Islet of Langerhans (tissue), 1 donor: Measurements from ENCODE around the gene CFAP77.

Experiments used
- FAIRE-seq: peaks from one replicate; lab custom pipeline; 2011; peaks lifted over from hg19 to GRCh38; lab: Jason Lieb, UNC

CFAP77 gene

DNA sequence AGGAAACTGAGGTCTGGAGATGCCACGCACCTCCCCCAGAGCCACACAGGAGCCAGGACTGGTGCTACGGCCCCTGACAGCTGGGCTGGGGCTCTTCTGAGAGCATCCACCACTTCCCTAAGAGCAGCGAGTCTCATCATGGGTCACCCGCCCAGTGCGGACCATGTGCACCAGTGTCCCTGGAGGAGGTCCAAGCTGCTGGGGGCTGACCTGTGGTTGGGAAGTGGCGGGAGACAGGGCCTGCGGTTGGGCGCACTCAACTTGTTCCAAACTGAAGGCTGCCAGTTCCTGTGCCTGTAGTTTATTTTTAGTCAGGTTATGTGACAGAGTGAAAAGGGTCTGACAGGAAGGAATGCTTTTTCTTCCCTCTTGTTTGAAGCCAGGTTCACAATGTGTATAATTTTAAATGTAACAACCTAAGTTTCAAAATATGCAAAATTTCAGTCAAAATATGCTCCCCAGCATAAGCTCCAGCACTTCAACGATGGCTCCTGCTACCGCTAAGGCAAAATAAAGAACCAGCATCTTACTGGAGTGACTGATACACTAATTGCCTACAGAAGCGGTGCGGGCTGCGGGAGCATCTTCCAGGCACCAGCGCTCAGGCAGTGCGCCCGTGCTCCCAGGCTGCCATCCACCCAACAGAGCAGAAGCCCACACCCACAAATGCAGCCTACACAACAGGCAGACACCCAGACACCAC is 187.2 kb downstream of the CFAP77 start:
- no peak for FAIRE-seq

GRCh38 chr9:132600326-132600984 is 190.4 kb downstream of the CFAP77 start:
- FAIRE-seq, result no peak

DNA sequence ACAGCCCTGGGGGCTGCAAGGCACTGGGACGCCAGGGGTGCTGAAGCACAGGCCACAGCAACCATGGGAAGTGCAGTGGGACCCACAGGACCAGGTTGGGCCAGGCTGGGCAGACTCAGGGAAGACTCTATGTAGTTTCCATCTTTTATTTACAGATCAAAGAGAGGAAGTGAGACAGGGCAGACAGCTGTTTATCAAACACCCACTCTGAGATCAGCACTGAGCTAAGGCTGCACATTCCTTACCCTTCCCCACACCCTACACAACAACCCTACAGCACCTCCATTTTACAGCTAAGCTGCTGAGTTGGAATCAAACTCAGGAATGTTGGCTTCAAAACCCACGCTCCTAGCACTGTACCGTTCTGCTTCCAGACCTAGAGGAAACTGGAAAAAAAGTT is 192.2 kb downstream of the CFAP77 start:
- FAIRE-seq, result no peak

- FAIRE-seq, result no peak
These were observed 195.4 kb downstream of the CFAP77 start for GRCh38 chr9:132605387-132605786.

- no peak for FAIRE-seq
These were observed 196.1 kb downstream of the CFAP77 start for GRCh38 chr9:132606066-132606465.

GRCh38 chr9:132609184-132609583 is 199.2 kb downstream of the CFAP77 start:
- FAIRE-seq, result no peak

- FAIRE-seq, result no peak
These were observed 199.8 kb downstream of the CFAP77 start for GRCh38 chr9:132609829-132610228.

DNA sequence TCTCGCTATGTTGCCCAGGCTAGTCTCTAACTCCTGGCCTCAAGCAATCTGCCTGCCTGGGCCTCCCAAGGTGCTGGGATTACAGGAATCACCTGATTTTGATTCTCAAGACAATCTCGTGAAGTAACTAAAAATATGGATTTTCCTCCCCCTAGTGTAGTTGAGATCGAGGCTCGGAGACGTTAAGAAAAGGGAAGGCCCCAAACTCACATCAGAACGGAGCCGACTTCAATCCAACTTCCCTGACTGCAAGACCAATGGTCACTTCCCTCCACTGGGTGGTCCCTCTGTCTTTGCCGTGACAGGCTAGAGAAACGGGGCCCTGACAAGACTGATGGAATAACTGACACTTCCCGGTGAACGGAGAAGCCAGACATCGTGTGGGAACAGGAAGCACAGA is 200.7 kb downstream of the CFAP77 start:
- no peak for FAIRE-seq

- no peak for FAIRE-seq
These were observed 204.3 kb downstream of the CFAP77 start for GRCh38 chr9:132614324-132614723.

- FAIRE-seq, result no peak
These were observed 205.8 kb downstream of the CFAP77 start for GRCh38 chr9:132615774-132616173.

DNA sequence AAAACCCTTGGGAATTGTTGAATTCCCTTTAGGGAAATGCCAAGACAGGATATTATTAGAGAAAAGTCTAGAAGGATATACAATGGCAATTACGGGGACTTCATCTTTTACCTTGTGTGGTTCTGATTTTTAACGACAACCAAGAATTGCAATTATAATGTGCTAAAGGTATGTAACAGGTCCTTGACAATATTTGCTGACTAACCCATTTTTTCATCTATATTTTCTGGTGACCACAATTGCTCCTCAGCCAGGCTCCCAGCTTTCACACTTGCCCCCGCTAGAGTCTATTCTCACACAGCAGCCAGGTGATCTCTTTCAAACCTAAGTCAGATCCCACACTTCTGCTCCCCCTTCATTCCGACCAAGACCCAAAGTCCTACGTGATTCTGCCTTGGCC is 206.7 kb downstream of the CFAP77 start:
- no peak for FAIRE-seq

DNA sequence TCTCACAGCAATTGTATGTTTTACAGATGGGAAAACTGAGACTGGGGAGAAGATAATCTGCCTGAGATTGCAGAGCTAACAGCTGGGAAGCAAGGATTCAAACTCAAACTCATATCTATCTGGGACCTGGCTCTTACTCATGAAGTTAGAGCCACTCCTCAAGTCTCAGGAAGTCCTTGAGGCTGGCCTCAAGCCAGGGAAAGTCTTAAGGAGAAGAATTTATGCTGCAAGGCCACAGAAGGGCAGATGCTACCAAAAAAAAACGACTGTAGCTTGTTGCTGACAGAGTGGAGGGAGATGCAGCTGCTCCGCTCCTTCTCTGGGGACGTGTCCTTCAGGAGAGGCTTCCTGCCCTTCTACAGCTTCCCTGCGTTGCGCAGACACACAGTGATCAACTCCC is 212.1 kb downstream of the CFAP77 start:
- no peak for FAIRE-seq
